K562 (cell line): ENCODE measurements around the gene NBEAL2. TPM values are rescaled to one million over a fixed set of nuclear protein-coding genes. Genes with fewer than 3 reads are reported as not detected.

Experiments
- CEBPG ChIP-seq, 3 experiments: fragments of 200-800 bp in 1 of 3; sonication (Bioruptor generic) in 1 of 3; sonication (generic) in 1 of 3; formaldehyde crosslinking in 1 of 3; IDR thresholded peaks in 2 of 3; conservative IDR thresholded peaks in 1 of 3; 2 replicates each; pipeline versions ENCODE4 v1.6.1 to v1.8.0; 2016 to 2022; ENCODE audit warnings: missing compliant biosample characterization in 2 of 3, missing genetic modification characterization in 2 of 3, mild to moderate bottlenecking in 1 of 3, missing genetic modification reagents in 1 of 3
- GABPB1 ChIP-seq: sonication (generic); formaldehyde crosslinking; IDR thresholded peaks from 2 replicates; pipeline ENCODE4 v1.8.0; 2022; ENCODE audit warnings: mild to moderate bottlenecking, missing genetic modification reagents
- JUN ChIP-seq, 2 experiments: sonication (generic) in 1 of 2; formaldehyde crosslinking in 1 of 2; IDR thresholded peaks; 2 replicates each; pipeline versions ENCODE4 v1.6.1 to v1.8.0; 2012 to 2022; ENCODE audit warnings: borderline replicate concordance in 2 of 2, mild to moderate bottlenecking in 2 of 2, improper control_type of control experiment in 1 of 2, low read depth in 1 of 2, low read length in 1 of 2, missing genetic modification reagents in 1 of 2
- MYNN ChIP-seq, 2 experiments: sonication (generic); formaldehyde crosslinking in 1 of 2; IDR thresholded peaks; 2 replicates each; pipeline versions ENCODE4 v1.5.0 to v1.6.1; 2016 to 2020; ENCODE audit warnings: antibody characterized with exemption in 1 of 2, missing genetic modification reagents in 1 of 2
- NCOA1 ChIP-seq: fragments of 450-650 bp; IDR thresholded peaks from 2 replicates; pipeline ENCODE4 v1.6.1; 2016; ENCODE audit warnings: low read depth
- NFE2 ChIP-seq: IDR thresholded peaks from 2 replicates; pipeline ENCODE4 v1.6.1; 2014; ENCODE audit warnings: antibody characterized with exemption, low read depth
- PHTF2 ChIP-seq: fragments of 250-450 bp; sonication (Bioruptor Pico); IDR thresholded peaks from 2 replicates; pipeline ENCODE4 v1.5.0; 2021; ENCODE audit warnings: mild to moderate bottlenecking
- RB1 ChIP-seq: fragments of 450-650 bp; IDR thresholded peaks from 2 replicates; pipeline ENCODE4 v1.6.1; 2017; ENCODE audit warnings: low read depth, mild to moderate bottlenecking
- SMARCC2 ChIP-seq: fragments of 450-650 bp; IDR thresholded peaks from 2 replicates; pipeline ENCODE4 v1.6.1; 2017; ENCODE audit warnings: antibody characterized with exemption, moderate library complexity, mild to moderate bottlenecking, low read depth
- STAG1 ChIP-seq: sonication (generic); formaldehyde crosslinking; IDR thresholded peaks from 2 replicates; pipeline ENCODE4 v1.5.0; 2020; ENCODE audit warnings: missing genetic modification reagents, borderline replicate concordance
- TCFL5 ChIP-seq: fragments of 250-450 bp; sonication (Bioruptor Pico); conservative IDR thresholded peaks from 2 replicates; pipeline ENCODE4 v1.6.1; 2021; ENCODE audit warnings: mild to moderate bottlenecking, moderate library complexity, matching md5 sums
- U2AF1 ChIP-seq: fragments of 200-400 bp; formaldehyde crosslinking; optimal IDR thresholded peaks from 2 replicates; pipeline ENCODE3; 2017; ENCODE audit warnings: mild to moderate bottlenecking, low read depth, low read length, moderate library complexity
- ZNF146 ChIP-seq: IDR thresholded peaks from one replicate; pipeline ENCODE4 v1.6.1; 2018; ENCODE audit warnings: missing compliant biosample characterization; ENCODE audit not compliant: unreplicated experiment
- ZNF175 ChIP-seq: fragments of 200-800 bp; sonication (Bioruptor generic); IDR thresholded peaks from 2 replicates; pipeline ENCODE4 v1.6.1; 2016; ENCODE audit warnings: low read depth, mild to moderate bottlenecking, missing genetic modification characterization, missing compliant biosample characterization
- polyA plus RNA-seq, 8 experiments: library from polyadenylated mRNA; depleted of rRNA in 4 of 8; stranded (reverse) in 5 of 8; unstranded in 3 of 8; fragments of >200 nt; fragmentation: Nextera tagmentation in 2 of 8; fragmentation: Illumina TruSeq in 1 of 8; extraction: Ambion mirVana in 2 of 8; extraction: Trizol in 1 of 8; gene quantifications; 2 replicates each; pipeline versions ENCODE4 v1.2.1 to v1.2.3, GENCODE V29; 2011 to 2014; ENCODE audit warnings: inconsistent platforms in 1 of 8, missing spikeins in 1 of 8
- total RNA-seq, 7 experiments: library from RNA; depleted of rRNA in 6 of 7; stranded (reverse); fragments of >200 nt in 6 of 7; fragmentation: Illumina TruSeq in 2 of 7; extraction: Trizol in 2 of 7; gene quantifications; 2 replicates each; pipeline versions ENCODE4 v1.2.1 to v1.2.3, GENCODE V29; 2011 to 2021; ENCODE audit warnings: low replicate concordance in 1 of 7
- TF ChIP-seq, protein P1 (sequence below): fragments of 450-650 bp; IDR thresholded peaks from 2 replicates; pipeline ENCODE4 v1.6.1; 2016; ENCODE audit warnings: mild to moderate bottlenecking, moderate library complexity
- TF ChIP-seq, protein P2 (sequence below): fragments of 250-450 bp; sonication (Bioruptor Pico); IDR thresholded peaks from 2 replicates; pipeline ENCODE4 v1.9.0; 2021; ENCODE audit warnings: mild to moderate bottlenecking

NBEAL2 gene
- total and polyA plus RNA-seq, 9 of the 15 experiments (the other 6 are each of a cell fraction or from before 2014, with no cell fraction given), result 0.06 to 114 (median 29.6) TPM

DNA sequence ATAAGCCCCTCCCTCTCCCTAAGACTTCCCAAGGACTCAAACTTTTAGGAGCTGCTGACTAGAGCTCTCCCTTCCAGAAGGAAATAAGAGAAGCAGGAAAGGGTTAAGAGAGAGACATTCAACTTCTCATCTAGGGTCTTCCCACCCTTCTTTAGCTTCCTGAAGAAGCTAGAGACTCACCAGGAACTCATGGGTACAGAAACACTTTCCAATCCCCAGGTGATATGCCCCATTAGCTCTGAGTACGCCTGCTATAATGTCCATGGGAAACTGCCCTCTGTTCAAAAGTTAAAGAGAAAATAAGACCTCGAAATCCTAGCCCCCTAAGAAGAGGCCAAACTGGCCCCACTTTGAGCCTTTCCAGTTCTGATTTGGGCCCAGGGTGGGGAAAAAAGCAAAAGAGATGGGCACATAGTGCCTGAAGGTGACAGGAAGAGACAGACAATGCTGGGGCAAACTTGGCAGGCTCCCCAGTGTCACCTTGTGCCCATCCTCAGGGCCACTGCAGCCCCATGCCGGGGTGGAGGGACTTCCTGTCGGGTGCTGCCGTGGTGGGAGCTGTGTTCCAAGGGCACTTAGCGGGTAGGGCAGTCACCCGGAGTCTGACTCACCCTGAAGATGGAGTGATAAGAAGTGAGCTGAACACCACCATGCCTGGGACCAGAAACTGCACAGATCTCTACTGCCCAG, 32.5 kb upstream of the NBEAL2 start (continued):
- no peak for TF ChIP-seq CEBPG (CRISPR knock-in tag; IDR thresholded peaks at IDR 0.05)
- TF ChIP-seq CEBPG (tag; conservative IDR thresholded peaks at IDR 0.05 in 1 of 2, IDR thresholded peaks at IDR 0.05 in 1 of 2), result no peak
- TF ChIP-seq U2AF1, result no peak
- TF ChIP-seq, protein P1, sequence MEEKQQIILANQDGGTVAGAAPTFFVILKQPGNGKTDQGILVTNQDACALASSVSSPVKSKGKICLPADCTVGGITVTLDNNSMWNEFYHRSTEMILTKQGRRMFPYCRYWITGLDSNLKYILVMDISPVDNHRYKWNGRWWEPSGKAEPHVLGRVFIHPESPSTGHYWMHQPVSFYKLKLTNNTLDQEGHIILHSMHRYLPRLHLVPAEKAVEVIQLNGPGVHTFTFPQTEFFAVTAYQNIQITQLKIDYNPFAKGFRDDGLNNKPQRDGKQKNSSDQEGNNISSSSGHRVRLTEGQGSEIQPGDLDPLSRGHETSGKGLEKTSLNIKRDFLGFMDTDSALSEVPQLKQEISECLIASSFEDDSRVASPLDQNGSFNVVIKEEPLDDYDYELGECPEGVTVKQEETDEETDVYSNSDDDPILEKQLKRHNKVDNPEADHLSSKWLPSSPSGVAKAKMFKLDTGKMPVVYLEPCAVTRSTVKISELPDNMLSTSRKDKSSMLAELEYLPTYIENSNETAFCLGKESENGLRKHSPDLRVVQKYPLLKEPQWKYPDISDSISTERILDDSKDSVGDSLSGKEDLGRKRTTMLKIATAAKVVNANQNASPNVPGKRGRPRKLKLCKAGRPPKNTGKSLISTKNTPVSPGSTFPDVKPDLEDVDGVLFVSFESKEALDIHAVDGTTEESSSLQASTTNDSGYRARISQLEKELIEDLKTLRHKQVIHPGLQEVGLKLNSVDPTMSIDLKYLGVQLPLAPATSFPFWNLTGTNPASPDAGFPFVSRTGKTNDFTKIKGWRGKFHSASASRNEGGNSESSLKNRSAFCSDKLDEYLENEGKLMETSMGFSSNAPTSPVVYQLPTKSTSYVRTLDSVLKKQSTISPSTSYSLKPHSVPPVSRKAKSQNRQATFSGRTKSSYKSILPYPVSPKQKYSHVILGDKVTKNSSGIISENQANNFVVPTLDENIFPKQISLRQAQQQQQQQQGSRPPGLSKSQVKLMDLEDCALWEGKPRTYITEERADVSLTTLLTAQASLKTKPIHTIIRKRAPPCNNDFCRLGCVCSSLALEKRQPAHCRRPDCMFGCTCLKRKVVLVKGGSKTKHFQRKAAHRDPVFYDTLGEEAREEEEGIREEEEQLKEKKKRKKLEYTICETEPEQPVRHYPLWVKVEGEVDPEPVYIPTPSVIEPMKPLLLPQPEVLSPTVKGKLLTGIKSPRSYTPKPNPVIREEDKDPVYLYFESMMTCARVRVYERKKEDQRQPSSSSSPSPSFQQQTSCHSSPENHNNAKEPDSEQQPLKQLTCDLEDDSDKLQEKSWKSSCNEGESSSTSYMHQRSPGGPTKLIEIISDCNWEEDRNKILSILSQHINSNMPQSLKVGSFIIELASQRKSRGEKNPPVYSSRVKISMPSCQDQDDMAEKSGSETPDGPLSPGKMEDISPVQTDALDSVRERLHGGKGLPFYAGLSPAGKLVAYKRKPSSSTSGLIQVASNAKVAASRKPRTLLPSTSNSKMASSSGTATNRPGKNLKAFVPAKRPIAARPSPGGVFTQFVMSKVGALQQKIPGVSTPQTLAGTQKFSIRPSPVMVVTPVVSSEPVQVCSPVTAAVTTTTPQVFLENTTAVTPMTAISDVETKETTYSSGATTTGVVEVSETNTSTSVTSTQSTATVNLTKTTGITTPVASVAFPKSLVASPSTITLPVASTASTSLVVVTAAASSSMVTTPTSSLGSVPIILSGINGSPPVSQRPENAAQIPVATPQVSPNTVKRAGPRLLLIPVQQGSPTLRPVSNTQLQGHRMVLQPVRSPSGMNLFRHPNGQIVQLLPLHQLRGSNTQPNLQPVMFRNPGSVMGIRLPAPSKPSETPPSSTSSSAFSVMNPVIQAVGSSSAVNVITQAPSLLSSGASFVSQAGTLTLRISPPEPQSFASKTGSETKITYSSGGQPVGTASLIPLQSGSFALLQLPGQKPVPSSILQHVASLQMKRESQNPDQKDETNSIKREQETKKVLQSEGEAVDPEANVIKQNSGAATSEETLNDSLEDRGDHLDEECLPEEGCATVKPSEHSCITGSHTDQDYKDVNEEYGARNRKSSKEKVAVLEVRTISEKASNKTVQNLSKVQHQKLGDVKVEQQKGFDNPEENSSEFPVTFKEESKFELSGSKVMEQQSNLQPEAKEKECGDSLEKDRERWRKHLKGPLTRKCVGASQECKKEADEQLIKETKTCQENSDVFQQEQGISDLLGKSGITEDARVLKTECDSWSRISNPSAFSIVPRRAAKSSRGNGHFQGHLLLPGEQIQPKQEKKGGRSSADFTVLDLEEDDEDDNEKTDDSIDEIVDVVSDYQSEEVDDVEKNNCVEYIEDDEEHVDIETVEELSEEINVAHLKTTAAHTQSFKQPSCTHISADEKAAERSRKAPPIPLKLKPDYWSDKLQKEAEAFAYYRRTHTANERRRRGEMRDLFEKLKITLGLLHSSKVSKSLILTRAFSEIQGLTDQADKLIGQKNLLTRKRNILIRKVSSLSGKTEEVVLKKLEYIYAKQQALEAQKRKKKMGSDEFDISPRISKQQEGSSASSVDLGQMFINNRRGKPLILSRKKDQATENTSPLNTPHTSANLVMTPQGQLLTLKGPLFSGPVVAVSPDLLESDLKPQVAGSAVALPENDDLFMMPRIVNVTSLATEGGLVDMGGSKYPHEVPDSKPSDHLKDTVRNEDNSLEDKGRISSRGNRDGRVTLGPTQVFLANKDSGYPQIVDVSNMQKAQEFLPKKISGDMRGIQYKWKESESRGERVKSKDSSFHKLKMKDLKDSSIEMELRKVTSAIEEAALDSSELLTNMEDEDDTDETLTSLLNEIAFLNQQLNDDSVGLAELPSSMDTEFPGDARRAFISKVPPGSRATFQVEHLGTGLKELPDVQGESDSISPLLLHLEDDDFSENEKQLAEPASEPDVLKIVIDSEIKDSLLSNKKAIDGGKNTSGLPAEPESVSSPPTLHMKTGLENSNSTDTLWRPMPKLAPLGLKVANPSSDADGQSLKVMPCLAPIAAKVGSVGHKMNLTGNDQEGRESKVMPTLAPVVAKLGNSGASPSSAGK, result no peak
- TF ChIP-seq TCFL5 (CRISPR knock-in tag), result no peak
- peak; percentile 69 for TF ChIP-seq SMARCC2
- TF ChIP-seq, protein P2, sequence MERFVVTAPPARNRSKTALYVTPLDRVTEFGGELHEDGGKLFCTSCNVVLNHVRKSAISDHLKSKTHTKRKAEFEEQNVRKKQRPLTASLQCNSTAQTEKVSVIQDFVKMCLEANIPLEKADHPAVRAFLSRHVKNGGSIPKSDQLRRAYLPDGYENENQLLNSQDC, result no peak
- no peak for TF ChIP-seq PHTF2 (CRISPR knock-in tag)
- TF ChIP-seq GABPB1 (CRISPR knock-in tag), result peak; percentile 57; the same call in 1 of the 2 replicates
- no peak for TF ChIP-seq STAG1
- no peak for TF ChIP-seq ZNF146
- no peak for TF ChIP-seq NCOA1
- TF ChIP-seq RB1, result peak; percentile 7; the same call in 1 of the 2 replicates
- no peak for TF ChIP-seq NFE2
- TF ChIP-seq JUN (IDR thresholded peaks at IDR 0.05; ENCODE audit: borderline replicate concordance, low read depth, low read length), result peak; percentile 92
- peak; percentile 88; the same call in 1 of the 2 replicates for TF ChIP-seq JUN (CRISPR knock-in tag; IDR thresholded peaks at IDR 0.05; ENCODE audit: borderline replicate concordance)
- peak; percentile 93 for TF ChIP-seq MYNN (IDR thresholded peaks at IDR 0.05)
- TF ChIP-seq MYNN (CRISPR knock-in tag; IDR thresholded peaks at IDR 0.05), result no peak
- peak; percentile 50 for TF ChIP-seq ZNF175 (CRISPR knock-in tag)
